ENCODE results near the gene HOXB5. TPM values are rescaled to one million over a fixed set of nuclear protein-coding genes. Genes with fewer than 3 reads are reported as not detected.

HOXB5 gene
- total RNA-seq, 2 donors from 2014 or later, result 11.0 to 22.7 TPM

DNA sequence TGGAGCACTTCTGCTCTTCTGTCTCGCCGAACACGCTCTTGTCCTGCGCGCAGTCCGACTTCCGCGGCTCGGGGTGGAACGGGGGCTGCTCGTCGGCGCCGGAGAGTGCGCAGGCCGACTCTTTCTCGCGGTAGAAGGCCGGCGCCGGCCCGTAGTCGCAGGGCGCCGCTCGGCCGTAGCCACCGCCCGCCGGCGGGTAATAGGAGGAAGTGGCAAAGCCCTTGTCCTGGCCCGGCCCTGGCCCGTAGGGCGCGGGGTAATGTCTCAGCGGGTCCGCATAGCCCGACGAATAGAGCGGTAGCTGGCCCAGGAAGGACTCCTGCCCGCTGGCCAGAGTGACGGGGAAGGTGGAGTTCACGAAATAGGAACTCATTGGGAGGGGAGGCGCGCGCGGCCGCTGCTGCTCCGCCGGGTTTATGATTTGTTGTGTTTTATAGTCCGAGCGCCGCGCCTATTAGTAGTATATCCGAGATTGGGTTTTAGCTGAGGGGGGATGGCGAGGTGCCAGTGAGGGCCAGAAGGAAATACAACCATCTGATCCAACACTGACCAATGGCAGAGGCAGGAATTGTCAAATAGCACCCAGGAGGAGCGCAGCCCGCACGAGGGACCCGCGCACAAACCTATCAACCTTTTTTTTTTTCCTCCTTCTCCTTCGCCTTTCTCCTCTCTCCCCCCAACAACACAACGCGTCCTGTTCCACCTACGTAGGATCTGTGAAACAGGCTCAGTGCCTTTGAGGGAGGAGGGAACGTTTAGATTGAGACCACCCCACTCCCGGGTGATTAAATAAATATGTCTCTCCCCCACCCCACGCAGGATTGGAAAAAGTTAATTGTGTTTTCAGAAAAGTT is 4.4 kb upstream of the HOXB5 start:
- Histone ChIP-seq H3K9me3 (no peaks in the 10 kb centered on the region), H3K27ac (peak overlapping the region; percentile 73), H3K27me3 (no peaks in the 10 kb centered on the region), H3K4me1 (peaks cover 9% of the 10 kb centered on the region), H3K4me3 (peak overlapping the region; percentile 53), H3K36me3 (peaks cover 8% of the 10 kb centered on the region), H3K9ac (ENCODE audit: low read depth in 2 of 2, low read length in 2 of 2) (peak overlapping the region; percentile 82 to 87)
- intact Hi-C loops (cut with DNase I), result no loop called here
- TF ChIP-seq, protein P1, sequence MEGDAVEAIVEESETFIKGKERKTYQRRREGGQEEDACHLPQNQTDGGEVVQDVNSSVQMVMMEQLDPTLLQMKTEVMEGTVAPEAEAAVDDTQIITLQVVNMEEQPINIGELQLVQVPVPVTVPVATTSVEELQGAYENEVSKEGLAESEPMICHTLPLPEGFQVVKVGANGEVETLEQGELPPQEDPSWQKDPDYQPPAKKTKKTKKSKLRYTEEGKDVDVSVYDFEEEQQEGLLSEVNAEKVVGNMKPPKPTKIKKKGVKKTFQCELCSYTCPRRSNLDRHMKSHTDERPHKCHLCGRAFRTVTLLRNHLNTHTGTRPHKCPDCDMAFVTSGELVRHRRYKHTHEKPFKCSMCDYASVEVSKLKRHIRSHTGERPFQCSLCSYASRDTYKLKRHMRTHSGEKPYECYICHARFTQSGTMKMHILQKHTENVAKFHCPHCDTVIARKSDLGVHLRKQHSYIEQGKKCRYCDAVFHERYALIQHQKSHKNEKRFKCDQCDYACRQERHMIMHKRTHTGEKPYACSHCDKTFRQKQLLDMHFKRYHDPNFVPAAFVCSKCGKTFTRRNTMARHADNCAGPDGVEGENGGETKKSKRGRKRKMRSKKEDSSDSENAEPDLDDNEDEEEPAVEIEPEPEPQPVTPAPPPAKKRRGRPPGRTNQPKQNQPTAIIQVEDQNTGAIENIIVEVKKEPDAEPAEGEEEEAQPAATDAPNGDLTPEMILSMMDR (IDR thresholded peaks at IDR 0.05), result no peak
- peak; percentile 92 for DNase-seq

DNA sequence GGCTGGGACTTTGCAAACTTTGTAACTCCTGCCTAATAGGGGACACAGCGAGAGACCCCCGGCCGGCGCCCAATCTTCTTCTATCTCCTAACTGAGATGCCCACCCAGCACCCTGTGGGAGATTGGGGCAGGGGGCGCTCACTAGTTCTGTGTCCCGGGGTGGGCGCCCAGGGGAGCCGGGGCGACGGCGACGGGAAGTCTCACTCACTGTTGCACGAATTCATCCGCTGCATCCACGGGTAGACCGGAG is 3.9 kb upstream of the HOXB5 start:
- Histone ChIP-seq H3K9ac (ENCODE audit: low read depth in 2 of 2, low read length in 2 of 2) (peak overlapping the region; percentile 82 to 87), H3K4me1 (peaks cover 9% of the 10 kb centered on the region)
- intact Hi-C loops (cut with DNase I), result no loop called here

DNA sequence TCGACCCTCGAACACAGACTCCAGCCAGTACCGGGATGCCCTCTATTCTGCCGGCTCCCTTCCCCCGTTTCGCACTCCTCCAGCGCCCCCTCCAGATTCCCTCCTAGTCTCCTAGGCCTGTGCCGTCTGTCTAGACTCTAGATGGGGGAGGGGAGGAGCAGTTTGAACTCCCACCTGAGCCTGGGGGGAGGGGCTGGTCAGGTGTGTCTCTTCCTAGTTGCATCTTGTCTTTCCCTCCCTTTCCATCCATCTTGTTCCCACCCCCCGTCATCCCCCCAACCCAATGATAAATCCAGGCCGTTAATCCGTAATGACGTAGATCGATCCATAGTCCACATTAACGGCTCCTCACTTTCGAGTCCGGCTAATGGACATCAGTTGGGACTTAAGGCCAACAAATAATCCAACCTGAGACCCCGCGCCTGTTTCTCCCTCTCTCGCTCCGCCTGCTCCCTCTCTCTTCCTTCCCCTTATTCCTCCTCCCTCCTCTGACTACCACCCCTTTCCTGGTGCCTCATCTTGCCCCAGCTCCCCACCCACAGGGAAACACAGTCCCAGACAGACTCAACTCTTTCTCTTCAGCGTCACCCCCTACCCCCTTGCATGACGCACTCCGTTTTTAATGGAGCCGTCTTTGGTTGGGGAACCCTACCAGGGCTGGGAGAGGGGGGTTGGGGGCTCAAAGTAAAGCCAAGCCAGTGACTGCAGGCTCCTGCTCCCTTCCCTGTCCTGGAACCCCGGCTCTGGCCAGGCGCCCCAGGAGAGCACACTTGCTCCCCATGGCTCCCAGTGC is 3.4 kb upstream of the HOXB5 start:
- peak overlapping the region; percentile 82 to 87 for H3K9ac ChIP-seq (ENCODE audit: low read depth in 2 of 2, low read length in 2 of 2)
- intact Hi-C loops (cut with DNase I), result no loop called here
- peak overlapping the region; percentile 73 for H3K27ac ChIP-seq
- no peak for DNase-seq
- peak overlapping the region; percentile 53 for H3K4me3 ChIP-seq
- TF ChIP-seq, protein P1 (IDR thresholded peaks at IDR 0.05), result no peak
- no peaks in the 10 kb centered on the region for H3K27me3 ChIP-seq
- peaks cover 8% of the 10 kb centered on the region for H3K36me3 ChIP-seq
- H3K4me1 ChIP-seq, result peaks cover 9% of the 10 kb centered on the region
- no peaks in the 10 kb centered on the region for H3K9me3 ChIP-seq

More for the DNA sequence above, 3.9 kb upstream of the HOXB5 start:
- peak overlapping the region; percentile 53 for H3K4me3 ChIP-seq
- peaks cover 8% of the 10 kb centered on the region for H3K36me3 ChIP-seq
- DNase-seq, result no peak
- no peaks in the 10 kb centered on the region for H3K9me3 ChIP-seq
- peak overlapping the region; percentile 73 for H3K27ac ChIP-seq
- TF ChIP-seq, protein P1 (IDR thresholded peaks at IDR 0.05), result no peak
- no peaks in the 10 kb centered on the region for H3K27me3 ChIP-seq

DNA sequence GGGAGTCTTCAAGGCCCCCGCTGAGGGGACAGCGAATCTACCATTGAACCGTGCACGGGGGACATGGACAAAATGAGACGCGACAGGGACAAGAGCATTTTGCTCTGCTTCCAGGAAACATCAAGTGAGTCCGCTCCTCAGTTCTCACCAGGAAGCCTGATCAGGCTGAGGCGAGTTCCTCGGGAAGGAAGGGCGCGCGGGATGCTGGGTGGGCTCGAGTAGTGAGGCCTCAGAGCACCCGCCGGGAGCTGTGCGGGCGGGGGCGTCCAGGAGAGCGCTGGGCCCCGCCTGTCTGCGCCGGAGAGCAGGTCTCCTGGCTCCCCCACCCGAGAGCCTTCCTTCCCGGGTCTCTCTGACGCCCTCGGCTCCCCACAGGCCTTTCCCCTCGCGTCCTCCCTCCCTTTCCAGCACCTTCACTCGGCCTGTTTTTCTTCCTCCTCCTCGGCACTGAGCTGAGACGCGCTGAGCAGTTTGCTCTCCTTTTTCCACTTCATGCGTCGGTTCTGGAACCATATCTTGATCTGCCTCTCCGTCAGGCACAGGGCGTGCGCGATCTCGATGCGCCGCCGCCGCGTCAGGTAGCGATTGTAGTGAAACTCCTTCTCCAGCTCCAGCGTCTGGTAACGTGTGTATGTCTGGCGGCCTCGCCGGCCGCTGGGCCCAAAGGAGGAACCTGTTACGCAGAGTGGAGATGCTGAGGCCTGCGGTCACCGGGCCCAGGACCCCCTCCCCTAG is 2.6 kb upstream of the HOXB5 start:
- no peaks in the 10 kb centered on the region for H3K9me3 ChIP-seq
- DNase-seq, result no peak
- H3K4me1 ChIP-seq, result peaks cover 9% of the 10 kb centered on the region
- peak overlapping the region; percentile 53 for H3K4me3 ChIP-seq
- H3K27ac ChIP-seq, result no peak overlapping the region
- H3K27me3 ChIP-seq, result no peaks in the 10 kb centered on the region
- peak overlapping the region; percentile 82 to 87 for H3K9ac ChIP-seq (ENCODE audit: low read depth in 2 of 2, low read length in 2 of 2)
- TF ChIP-seq, protein P1 (IDR thresholded peaks at IDR 0.05), result no peak
- intact Hi-C loops (cut with DNase I), result no loop called here
- peaks cover 8% of the 10 kb centered on the region for H3K36me3 ChIP-seq

DNA sequence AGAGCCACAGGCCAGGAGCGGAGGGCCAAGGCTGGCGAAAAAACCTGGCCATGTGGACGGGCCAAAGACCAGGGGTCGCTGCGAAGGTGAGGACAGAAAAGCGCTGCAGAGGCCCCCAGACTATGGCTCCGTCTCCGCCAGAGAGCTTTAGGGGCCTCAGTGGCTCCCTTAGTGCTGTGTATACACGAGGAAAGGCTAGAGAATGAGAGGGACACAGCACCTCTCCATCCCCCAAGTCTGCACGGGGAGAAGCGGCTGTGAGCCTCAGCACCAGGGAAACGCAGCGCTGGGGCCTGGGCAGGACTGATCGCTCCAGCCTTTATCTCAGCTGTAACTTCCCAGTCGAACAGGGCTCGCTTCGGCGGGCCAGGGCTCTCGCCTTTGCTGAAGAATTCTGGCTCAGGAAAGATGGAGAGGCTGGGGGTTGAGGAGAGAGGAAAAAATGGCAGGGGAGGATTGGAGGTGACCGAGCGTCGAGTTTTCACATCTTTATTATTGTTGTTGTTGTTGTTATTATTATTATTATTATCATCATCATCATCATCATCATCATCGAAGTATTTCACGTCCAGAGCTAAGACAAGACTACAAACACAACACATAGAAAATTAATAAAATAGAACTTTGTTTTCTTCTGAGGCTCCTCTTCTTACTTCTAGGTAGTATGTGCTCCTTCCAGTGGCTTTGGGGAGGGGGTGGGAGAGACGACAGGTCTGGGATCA is 1.9 kb upstream of the HOXB5 start:
- no peaks in the 10 kb centered on the region for H3K27me3 ChIP-seq
- peak overlapping the region; percentile 40 for H3K27ac ChIP-seq
- TF ChIP-seq, protein P1 (IDR thresholded peaks at IDR 0.05), result no peak
- H3K36me3 ChIP-seq, result peaks cover 8% of the 10 kb centered on the region
- H3K4me1 ChIP-seq, result peaks cover 9% of the 10 kb centered on the region
- no peak overlapping the region for H3K4me3 ChIP-seq
- H3K9me3 ChIP-seq, result no peaks in the 10 kb centered on the region
- peak overlapping the region in 1 of 2 donors; percentile 58 for H3K9ac ChIP-seq (ENCODE audit: low read depth in 2 of 2, low read length in 2 of 2)
- intact Hi-C loops (cut with DNase I), result no loop called here
- no peak for DNase-seq

Measured in colonic mucosa (tissue), 4 donors.